T-cell (primary cell): ENCODE data around the gene THAP6. TPM values are rescaled to one million over a fixed set of nuclear protein-coding genes. Genes with fewer than 3 reads are reported as not detected.
A peak's percentile ranks its signal among the peaks of the same experiment; 100 is the strongest.

Experiments
- ATAC-seq, 4 experiments: fragments of 200-7000 bp in 3 of 4; fragments of 150-1000 bp in 1 of 4; cut with Tn5 transposase; replicated peaks in 1 of 4; 1 replicate in 3 of 4; 2 replicates in 1 of 4; pipeline ENCODE4 v1.10.0; 2021; ENCODE audit warnings: moderate library complexity in 3 of 4, mild to moderate bottlenecking in 2 of 4, moderate number of reproducible peaks in 1 of 4
- CTCF ChIA-PET, 2 donors: fragments of 300-600 bp; sonication (Branson Sonifier 250); formaldehyde crosslinking; loops; one replicate each; lab custom pipeline; 2022; ENCODE audit warnings: antibody characterized with exemption in 2 of 2; lab: Charles Lee
- POLR2A ChIA-PET, 2 donors: fragments of 300-600 bp; sonication (Branson Sonifier 250); formaldehyde crosslinking; loops; one replicate each; lab custom pipeline; 2022; ENCODE audit warnings: antibody characterized with exemption in 2 of 2; lab: Charles Lee
- DNase-seq, 35 experiments: peaks; one replicate each; pipeline versions ENCODE4 v3.0.0 to v3.0.0-alpha.2; 2013 to 2023
- H3K27ac ChIP-seq: one replicate; pipeline ENCODE4 v1.5.1; 2013; ENCODE audit warnings: low read length
- H3K27me3 ChIP-seq, 2 experiments: replicated peaks in 1 of 2; 1 replicate in 1 of 2; 2 replicates in 1 of 2; pipeline versions ENCODE4 v1.6.1 to v1.7.0; 2013; ENCODE audit warnings: low read length in 1 of 2, mixed read lengths in 1 of 2; ENCODE audit not compliant: control insufficient read depth in 2 of 2, insufficient read depth in 2 of 2; ENCODE audit errors: extremely low read depth in 1 of 2
- H3K36me3 ChIP-seq, 2 donors: 1 replicate in 1 of 2; 2 replicates in 1 of 2; pipeline versions ENCODE4 v1.6.1 to v1.7.0; 2013; ENCODE audit warnings: low read length in 1 of 2; ENCODE audit not compliant: control insufficient read depth in 2 of 2, insufficient read depth in 1 of 2; ENCODE audit errors: extremely low read depth in 1 of 2
- H3K4me1 ChIP-seq, 2 experiments: 1 replicate in 1 of 2; 2 replicates in 1 of 2; pipeline versions ENCODE4 v1.6.1 to v1.7.0; 2013; ENCODE audit warnings: low read length in 2 of 2, mixed read lengths in 1 of 2; ENCODE audit not compliant: insufficient read depth in 2 of 2, control insufficient read depth in 1 of 2; ENCODE audit errors: extremely low read depth in 1 of 2
- H3K4me3 ChIP-seq, 2 donors: 1 replicate in 1 of 2; 2 replicates in 1 of 2; pipeline versions ENCODE4 v1.5.1 to v1.7.0; 2013; ENCODE audit warnings: mild to moderate bottlenecking in 2 of 2, low read length in 1 of 2, moderate library complexity in 1 of 2; ENCODE audit not compliant: control insufficient read depth in 1 of 2; ENCODE audit errors: extremely low read depth in 1 of 2
- H3K9me3 ChIP-seq: 2 replicates; pipeline ENCODE4 v1.7.0; 2013
- H3K27ac Mint-ChIP-seq, 2 donors: one replicate each; pipeline ENCODE4 v1.8.0; 2020 to 2021; ENCODE audit warnings: mild to moderate bottlenecking in 2 of 2, mixed read lengths in 2 of 2
- H3K27me3 Mint-ChIP-seq, 2 donors: one replicate each; pipeline ENCODE4 v1.8.0; 2021 to 2022; ENCODE audit warnings: mixed read lengths in 2 of 2
- H3K36me3 Mint-ChIP-seq: one replicate; pipeline ENCODE4 v1.8.0; 2021; ENCODE audit warnings: mixed read lengths
- H3K4me1 Mint-ChIP-seq, 3 donors: one replicate each; pipeline ENCODE4 v1.8.0; 2020 to 2022; ENCODE audit warnings: mixed read lengths in 3 of 3, mild to moderate bottlenecking in 1 of 3
- H3K4me3 Mint-ChIP-seq, 3 donors: one replicate each; pipeline ENCODE4 v1.8.0; 2020 to 2022; ENCODE audit warnings: mild to moderate bottlenecking in 3 of 3, mixed read lengths in 3 of 3, moderate library complexity in 3 of 3
- H3K9me3 Mint-ChIP-seq, 3 donors: one replicate each; pipeline ENCODE4 v1.8.0; 2020 to 2022; ENCODE audit warnings: mixed read lengths in 3 of 3
- WGBS: methylation state at CpG from one replicate; pipeline ENCODE4 v1.1.5; 2013; ENCODE audit warnings: missing lambda C conversion rate; ENCODE audit not compliant: insufficient coverage; 5-methylcytosine and 5-hydroxymethylcytosine counted together
- total RNA-seq, 35 experiments: library from RNA in 6 of 35; stranded (reverse) in 6 of 35; fragments of 120-200 nt in 1 of 35; gene quantifications; one replicate each; pipeline versions ENCODE4 v1.2.1 to v1.2.4 and lab custom pipeline; 2013 to 2026

THAP6 gene
- total RNA-seq, 5 donors from 2014 or later (not counting 1 experiment from before 2014, with no cell fraction given), result 24.4 to 35.5 (median 29.6) TPM

- ATAC-seq (peak in 3 of 4 experiments; percentile 58 to 84 (median 70)), DNase-seq (peak in 3 of 35 experiments; percentile 3 to 8 (median 4))
- Mint-ChIP-seq H3K27me3 (peaks cover 13% of the 10 kb centered on the region in 2 donors), H3K4me1 (peaks cover 0 to 5% (median 0%) of the 10 kb centered on the region in 3 donors), H3K4me3 (no peak within 1 kb of the TSS), H3K36me3 (no peaks in the 10 kb centered on the region), H3K9me3 (no peaks in the 10 kb centered on the region), H3K27ac (peak within 1 kb of the TSS in 1 of 2 donors; percentile 34)
- Histone ChIP-seq H3K9me3 (no peaks in the 10 kb centered on the region), H3K27me3 (peaks cover 0 to 3% of the 10 kb centered on the region in 2 experiments), H3K27ac (no peak within 1 kb of the TSS), H3K4me3 (no peak within 1 kb of the TSS), H3K4me1 (no peaks in the 10 kb centered on the region), H3K36me3 (no peaks in the 10 kb centered on the region)
- ChIA-PET POLR2A (no interaction called here), CTCF (interaction anchor here in 1 of 2 donors (0.7 kb wide), 1 partner anchor 185 kb away, joined by 4 read pairs; no protein-coding TSS in a partner anchor)
- WGBS, result 47% methylated on average over 2 of the region's 9 CpGs
Measured at GRCh38 chr4:75555294-75556164, 41.3 kb downstream of the THAP6 start, which contains the start of gene ODAPH. ODAPH (plus strand) TSS chr4:75556066; CDS start chr4:75556083, 17 bp downstream.

- ChIA-PET POLR2A (interaction anchor here in 1 of 2 donors (0.6 kb wide), 1 partner anchor 326 kb away, joined by 4 read pairs; no protein-coding TSS in a partner anchor), CTCF (interaction anchor here in 1 of 2 donors (0.6 kb wide), 1 partner anchor 49 kb away, joined by 3 read pairs; no protein-coding TSS in a partner anchor)
- H3K4me3 Mint-ChIP-seq, result no peak overlapping the region
Measured at GRCh38 chr4:75557696-75558095, 43.4 kb downstream of the THAP6 start.

GRCh38 chr4:75561789-75562188 is 47.5 kb downstream of the THAP6 start:
- no peak for DNase-seq
- Mint-ChIP-seq H3K27ac (no peak overlapping the region), H3K27me3 (peaks cover 19% of the 10 kb centered on the region in 2 donors), H3K36me3 (no peaks in the 10 kb centered on the region), H3K4me3 (no peak overlapping the region), H3K9me3 (no peaks in the 10 kb centered on the region), H3K4me1 (peaks cover 0 to 4% (median 0%) of the 10 kb centered on the region in 3 donors)
- no peak overlapping the region for H3K4me3 ChIP-seq
- H3K27ac ChIP-seq, result no peak overlapping the region
- H3K36me3 ChIP-seq, result no peaks in the 10 kb centered on the region
- no peaks in the 10 kb centered on the region for H3K9me3 ChIP-seq
- 95% methylated on average over 3 of the region's 8 CpGs for WGBS
- ATAC-seq, result no peak
- ChIA-PET CTCF (interaction anchor here in 1 of 2 donors (0.6 kb wide), 1 partner anchor 1137 kb away, joined by 3 read pairs; no protein-coding TSS in a partner anchor), POLR2A (interaction anchor here in 1 of 2 donors (0.6 kb wide), 1 partner anchor 1908 kb away, joined by 3 read pairs; no protein-coding TSS in a partner anchor)
- H3K27me3 ChIP-seq, result peaks cover 0 to 3% of the 10 kb centered on the region in 2 experiments
- no peaks in the 10 kb centered on the region for H3K4me1 ChIP-seq

More at GRCh38 chr4:75557696-75558095, 43.4 kb downstream of the THAP6 start:
- H3K27me3 ChIP-seq, result peaks cover 0 to 3% of the 10 kb centered on the region in 2 experiments
- Mint-ChIP-seq H3K27ac (no peak overlapping the region), H3K27me3 (peaks cover 13 to 18% of the 10 kb centered on the region in 2 donors), H3K36me3 (no peaks in the 10 kb centered on the region), H3K9me3 (no peaks in the 10 kb centered on the region), H3K4me1 (peaks cover 0 to 5% (median 0%) of the 10 kb centered on the region in 3 donors)
- H3K4me1 ChIP-seq, result no peaks in the 10 kb centered on the region
- H3K36me3 ChIP-seq, result no peaks in the 10 kb centered on the region
- WGBS, result 92% methylated on average over 8 of the region's 8 CpGs
- no peak for ATAC-seq
- H3K27ac ChIP-seq, result no peak overlapping the region
- no peaks in the 10 kb centered on the region for H3K9me3 ChIP-seq
- no peak overlapping the region for H3K4me3 ChIP-seq
- DNase-seq, result no peak

- ATAC-seq, result no peak
- H3K27me3 ChIP-seq, result no peaks in the 10 kb centered on the region
- H3K4me3 ChIP-seq, result no peak overlapping the region
- Mint-ChIP-seq H3K4me3 (no peak overlapping the region), H3K27me3 (peaks cover 11 to 21% of the 10 kb centered on the region in 2 donors), H3K9me3 (no peaks in the 10 kb centered on the region), H3K4me1 (peaks cover 0 to 4% (median 0%) of the 10 kb centered on the region in 3 donors), H3K27ac (no peak overlapping the region), H3K36me3 (no peaks in the 10 kb centered on the region)
- no peaks in the 10 kb centered on the region for H3K36me3 ChIP-seq
- WGBS, result 95% methylated on average over 7 of the region's 11 CpGs
- ChIA-PET CTCF (no interaction called here), POLR2A (no interaction called here)
- no peak for DNase-seq
- H3K4me1 ChIP-seq, result no peaks in the 10 kb centered on the region
- H3K9me3 ChIP-seq, result no peaks in the 10 kb centered on the region
- H3K27ac ChIP-seq, result no peak overlapping the region
Measured at GRCh38 chr4:75564023-75564422, 49.8 kb downstream of the THAP6 start.

GRCh38 chr4:75565481-75565880 is 51.2 kb downstream of the THAP6 start:
- ATAC-seq (no peak), DNase-seq (no peak)
- Mint-ChIP-seq H3K4me3 (no peak overlapping the region), H3K36me3 (no peaks in the 10 kb centered on the region), H3K4me1 (peaks cover 0 to 4% (median 0%) of the 10 kb centered on the region in 3 donors), H3K27me3 (peaks cover 9 to 21% of the 10 kb centered on the region in 2 donors), H3K27ac (no peak overlapping the region), H3K9me3 (no peaks in the 10 kb centered on the region)
- Histone ChIP-seq H3K27me3 (no peaks in the 10 kb centered on the region), H3K36me3 (no peaks in the 10 kb centered on the region), H3K4me3 (no peak overlapping the region), H3K4me1 (no peaks in the 10 kb centered on the region), H3K9me3 (no peaks in the 10 kb centered on the region), H3K27ac (no peak overlapping the region)
- CTCF ChIA-PET, result no interaction called here
- POLR2A ChIA-PET, result no interaction called here

GRCh38 chr4:75566911-75567310 is 52.6 kb downstream of the THAP6 start:
- CTCF ChIA-PET, result no interaction called here
- no peak overlapping the region for H3K4me3 Mint-ChIP-seq
- Histone ChIP-seq H3K36me3 (no peaks in the 10 kb centered on the region), H3K4me3 (no peak overlapping the region), H3K9me3 (no peaks in the 10 kb centered on the region), H3K27me3 (no peaks in the 10 kb centered on the region), H3K4me1 (no peaks in the 10 kb centered on the region), H3K27ac (no peak overlapping the region)
- DNase-seq, result no peak
- no peak for ATAC-seq
- H3K27me3 Mint-ChIP-seq, result peaks cover 11 to 21% of the 10 kb centered on the region in 2 donors
- no peaks in the 10 kb centered on the region for H3K36me3 Mint-ChIP-seq
- no peak overlapping the region for H3K27ac Mint-ChIP-seq
- POLR2A ChIA-PET, result interaction anchor here in 1 of 2 donors (0.6 to 0.9 kb wide), 2 partner anchors 10 to 141 kb away, joined by 3 to 5 read pairs; no protein-coding TSS in a partner anchor
- no peaks in the 10 kb centered on the region for H3K9me3 Mint-ChIP-seq
- no CpG with 5 or more reads among the region's 1 CpG for WGBS
- H3K4me1 Mint-ChIP-seq, result peaks cover 0 to 4% (median 0%) of the 10 kb centered on the region in 3 donors
